ENCODE measurements around the gene SPG7.
"Not testable (repeated sequence)": the region's sequence is repeated elsewhere in the genome, so short reads cannot be mapped to it uniquely, and the experiment has no call there.

Gene SPG7

DNA sequence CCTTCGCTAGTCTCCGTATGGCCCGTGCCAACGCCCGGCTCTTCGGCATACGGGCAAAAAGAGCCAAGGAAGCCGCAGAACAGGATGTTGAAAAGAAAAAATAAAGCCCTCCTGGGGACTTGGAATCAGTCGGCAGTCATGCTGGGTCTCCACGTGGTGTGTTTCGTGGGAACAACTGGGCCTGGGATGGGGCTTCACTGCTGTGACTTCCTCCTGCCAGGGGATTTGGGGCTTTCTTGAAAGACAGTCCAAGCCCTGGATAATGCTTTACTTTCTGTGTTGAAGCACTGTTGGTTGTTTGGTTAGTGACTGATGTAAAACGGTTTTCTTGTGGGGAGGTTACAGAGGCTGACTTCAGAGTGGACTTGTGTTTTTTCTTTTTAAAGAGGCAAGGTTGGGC lies 54.7 kb downstream of the SPG7 start:
- no peak for DNase-seq (ENCODE audit: low spot score)

DNA sequence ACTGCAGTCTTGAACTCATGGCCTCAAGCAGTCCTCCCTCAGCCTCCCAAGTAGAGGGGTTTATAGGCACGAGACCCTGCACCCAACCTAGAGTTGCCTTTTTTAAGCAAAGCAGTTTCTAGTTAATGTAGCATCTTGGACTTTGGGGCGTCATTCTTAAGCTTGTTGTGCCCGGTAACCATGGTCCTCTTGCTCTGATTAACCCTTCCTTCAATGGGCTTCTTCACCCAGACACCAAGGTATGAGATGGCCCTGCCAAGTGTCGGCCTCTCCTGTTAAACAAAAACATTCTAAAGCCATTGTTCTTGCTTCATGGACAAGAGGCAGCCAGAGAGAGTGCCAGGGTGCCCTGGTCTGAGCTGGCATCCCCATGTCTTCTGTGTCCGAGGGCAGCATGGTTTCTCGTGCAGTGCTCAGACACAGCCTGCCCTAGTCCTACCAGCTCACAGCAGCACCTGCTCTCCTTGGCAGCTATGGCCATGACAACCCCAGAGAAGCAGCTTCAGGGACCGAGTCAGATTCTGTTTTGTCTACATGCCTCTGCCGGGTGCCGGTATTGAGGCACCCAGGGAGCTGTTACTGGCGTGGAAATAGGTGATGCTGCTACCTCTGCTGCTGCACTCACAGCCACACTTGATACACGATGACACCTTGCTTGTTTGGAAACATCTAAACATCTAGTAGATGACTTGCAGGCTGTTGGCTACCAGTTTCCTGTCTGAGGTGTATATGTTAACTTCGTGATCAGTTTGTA lies 55.6 kb downstream of the SPG7 start:
- no peak for DNase-seq (ENCODE audit: low spot score)

DNA sequence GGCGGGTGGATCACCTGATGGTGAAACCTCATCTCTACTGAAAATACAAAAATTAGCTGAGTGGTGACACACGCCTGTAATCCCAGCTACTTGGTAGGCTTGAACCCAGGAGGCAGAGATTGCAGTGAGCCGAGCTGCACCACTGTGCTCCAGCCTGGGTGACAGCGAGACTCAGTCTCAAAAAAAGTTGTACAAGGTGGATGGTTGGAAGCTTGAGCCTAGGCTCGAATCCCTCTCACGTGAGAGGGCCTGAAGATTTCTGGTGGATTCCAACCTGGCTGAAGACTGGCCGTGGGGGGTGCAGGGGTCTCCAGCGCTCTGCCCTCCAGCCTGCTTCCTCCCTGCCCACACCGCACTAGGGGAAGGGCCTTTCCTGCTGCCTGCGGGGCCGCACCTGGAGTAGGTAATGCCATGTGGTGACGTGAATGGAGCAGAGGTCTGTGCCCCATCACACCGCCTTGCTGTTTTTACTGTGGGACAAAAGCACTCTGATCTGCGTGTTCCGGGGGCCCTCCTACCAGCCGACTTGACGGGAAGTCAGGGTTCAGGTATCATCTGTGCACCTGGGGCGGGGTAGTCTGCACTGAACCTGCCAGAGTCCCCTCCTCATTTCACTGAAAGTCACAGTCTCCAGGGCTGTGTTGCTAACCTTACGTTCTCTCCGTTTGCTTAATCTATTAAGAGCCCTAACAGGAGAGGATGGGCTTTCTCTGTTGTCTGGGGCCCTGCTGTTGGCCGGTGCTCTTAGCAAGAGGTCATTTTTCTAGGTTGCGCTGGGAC lies 56.5 kb downstream of the SPG7 start:
- DNase-seq (ENCODE audit: low spot score) = peak; percentile 25

DNA sequence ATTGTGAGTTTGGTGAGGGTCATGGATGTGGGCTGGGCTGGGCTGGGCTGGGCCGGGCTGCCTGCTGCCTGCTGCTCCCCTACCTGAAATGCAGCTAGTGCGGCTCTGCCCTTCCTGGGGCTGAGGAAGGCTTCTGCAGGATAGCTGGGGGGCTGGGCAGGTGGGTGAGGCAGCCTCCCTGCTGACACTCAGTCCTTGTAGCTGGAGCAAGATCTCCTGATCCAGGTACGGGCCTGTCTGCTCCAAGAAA lies 57.0 kb downstream of the SPG7 start:
- DNase-seq (ENCODE audit: low spot score) = no peak

DNA sequence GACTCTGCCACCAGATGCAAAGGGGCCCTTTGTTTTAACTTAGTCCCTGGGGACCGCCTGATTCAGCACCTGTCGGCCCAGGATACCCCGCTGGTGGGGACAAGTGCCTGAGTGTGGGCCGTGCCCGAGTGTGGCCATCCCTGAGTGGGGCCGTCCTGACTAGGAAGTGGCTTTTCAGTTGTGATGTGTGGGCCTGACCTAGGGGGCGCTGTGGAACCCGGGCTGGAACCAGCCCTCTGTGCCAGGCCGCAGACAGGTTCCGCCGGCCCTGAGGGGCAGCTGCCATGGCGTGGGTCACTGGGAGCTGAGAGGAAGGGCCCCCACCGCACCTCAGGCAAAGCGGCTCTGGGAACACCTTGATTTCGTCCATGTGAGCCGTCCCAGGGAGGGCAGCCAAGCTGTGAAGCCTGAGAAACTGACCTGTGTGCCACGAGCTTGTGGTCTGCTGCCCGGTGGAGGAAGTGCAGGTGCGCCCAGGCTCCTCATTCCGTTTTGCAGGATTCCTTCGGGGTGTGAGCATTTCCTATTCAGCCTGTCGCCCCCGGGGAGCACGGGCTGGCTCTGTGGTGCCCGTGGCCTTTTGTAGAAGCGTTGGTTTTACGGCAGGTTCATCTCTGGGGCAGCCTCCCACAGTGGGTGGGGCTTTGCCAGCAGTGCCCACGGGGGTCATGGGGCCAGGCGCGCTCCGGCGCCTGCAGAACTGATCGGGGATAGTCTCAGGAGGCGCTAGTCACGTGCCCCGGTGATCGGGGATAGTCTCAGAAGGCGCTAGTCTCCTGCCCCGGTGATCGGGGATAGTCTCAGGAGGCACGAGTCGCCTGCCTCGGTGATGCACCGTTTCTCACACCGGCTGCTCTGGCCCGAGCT lies 57.5 kb downstream of the SPG7 start:
- peak; percentile 69 for DNase-seq (ENCODE audit: low spot score)

DNA sequence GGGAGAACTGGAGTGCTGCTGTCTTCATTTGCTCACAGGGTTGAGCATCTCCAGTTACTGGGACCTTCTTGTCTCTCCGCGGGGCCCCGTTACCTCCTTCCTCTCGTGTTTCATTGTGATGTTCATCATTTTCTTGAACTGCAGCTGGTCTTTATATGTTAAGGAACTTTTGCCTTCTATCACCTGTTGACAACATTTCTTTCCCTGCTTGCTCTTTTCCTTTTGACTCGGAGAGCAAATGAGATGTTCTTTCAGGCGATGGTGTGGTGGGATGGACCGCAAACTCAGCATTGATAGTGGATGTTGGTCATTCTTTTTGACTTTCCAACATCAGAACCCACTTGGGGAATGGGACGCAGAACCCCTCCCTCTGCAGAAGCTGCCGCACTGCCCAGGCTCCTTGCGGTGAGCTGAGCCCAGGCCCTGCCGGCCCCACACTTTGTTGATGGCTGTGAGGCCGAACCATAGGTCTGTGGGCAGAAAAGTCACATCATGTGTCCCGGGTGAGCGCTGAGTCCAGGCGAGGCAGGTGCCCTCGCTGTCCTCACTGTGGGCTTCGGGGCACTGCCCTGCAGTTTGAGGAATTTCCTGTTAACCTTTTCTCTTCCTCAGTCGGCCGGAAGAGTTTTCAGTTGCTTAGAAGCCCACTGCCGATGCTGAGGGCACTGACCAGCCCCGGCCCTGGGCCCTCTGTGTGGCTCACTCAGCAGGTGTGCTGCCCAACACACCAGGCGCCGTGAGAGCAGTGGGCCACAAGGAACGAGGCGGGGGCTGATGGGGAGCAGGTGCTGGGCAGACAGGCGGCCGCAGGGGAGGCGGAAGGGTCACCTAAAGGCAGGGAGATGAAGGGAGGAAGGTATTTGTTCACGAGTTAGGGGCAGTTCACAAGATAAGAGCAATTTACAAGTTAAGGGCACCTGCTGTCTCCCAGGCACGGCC lies 59.7 kb downstream of the SPG7 start:
- DNase-seq (ENCODE audit: low spot score) = peak; percentile 17

DNA sequence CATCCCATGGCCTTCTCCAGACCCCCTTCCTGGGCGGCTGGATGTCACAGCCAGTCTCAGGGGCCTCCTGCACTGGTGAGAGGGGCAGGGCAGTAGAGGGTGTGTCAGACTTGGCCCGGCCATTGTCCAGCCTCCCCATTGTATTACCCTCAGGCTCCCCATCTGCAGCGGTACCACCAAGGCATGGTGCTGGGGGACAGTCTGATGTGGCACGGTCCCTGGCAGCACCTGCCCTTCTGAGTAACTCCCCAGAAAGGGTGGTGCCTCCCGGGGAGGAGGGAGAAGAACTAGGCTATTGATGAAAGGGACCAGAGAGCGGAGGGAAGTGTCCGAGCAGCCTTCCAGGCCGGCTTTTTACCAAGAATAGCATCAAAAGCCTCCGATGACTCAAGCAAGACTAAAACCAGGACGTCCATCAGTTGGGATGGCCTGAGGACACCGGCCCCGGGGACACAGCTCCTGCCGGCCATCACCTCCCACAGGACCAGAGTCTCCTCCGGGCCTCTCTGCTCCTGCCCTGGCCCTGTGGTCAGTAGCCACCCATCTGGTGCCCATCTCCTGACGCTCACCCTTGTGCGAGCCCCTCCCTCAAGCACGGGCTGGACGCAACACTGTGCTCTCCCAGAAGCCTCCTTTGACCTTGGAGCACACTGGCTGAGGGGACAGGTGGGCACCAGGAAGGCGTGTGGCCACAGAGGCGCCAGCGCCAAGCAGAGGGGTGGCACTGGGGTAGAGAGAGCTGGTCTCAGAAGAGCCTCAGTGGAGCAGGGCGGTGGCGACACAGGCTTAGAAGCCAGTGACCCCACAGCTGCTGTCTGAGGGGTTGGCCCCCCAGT lies 61.5 kb downstream of the SPG7 start:
- no peak for DNase-seq (ENCODE audit: low spot score)

DNA sequence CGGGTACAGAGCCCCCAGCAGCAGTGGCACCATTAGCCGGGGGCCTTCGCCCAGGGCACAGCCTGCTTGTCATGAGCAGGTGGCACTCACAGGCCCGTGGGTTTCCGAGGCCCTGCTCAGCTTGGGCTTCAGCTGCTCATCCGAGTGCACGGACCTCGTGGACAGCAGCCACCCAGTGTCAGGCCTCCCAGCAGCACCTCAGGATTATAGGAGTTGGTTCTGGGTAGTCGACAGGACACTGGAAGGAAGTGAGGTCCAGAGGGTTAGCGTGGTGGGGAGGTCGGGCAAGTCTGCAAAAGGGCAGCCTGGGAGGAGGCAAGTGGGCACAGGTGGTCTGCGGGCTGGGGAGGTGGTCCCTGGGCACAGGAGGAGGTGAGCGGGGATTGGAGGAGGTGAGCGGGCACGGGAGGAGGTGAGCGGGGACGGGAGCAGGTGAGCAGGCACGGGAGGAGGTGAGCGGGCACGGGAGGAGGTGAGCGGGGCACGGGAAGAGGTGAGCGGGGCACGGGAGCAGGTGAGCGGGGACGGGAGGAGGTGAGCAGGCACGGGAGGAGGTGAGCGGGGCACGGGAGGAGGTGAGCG lies 62.2 kb downstream of the SPG7 start:
- no peak for DNase-seq (ENCODE audit: low spot score)

DNA sequence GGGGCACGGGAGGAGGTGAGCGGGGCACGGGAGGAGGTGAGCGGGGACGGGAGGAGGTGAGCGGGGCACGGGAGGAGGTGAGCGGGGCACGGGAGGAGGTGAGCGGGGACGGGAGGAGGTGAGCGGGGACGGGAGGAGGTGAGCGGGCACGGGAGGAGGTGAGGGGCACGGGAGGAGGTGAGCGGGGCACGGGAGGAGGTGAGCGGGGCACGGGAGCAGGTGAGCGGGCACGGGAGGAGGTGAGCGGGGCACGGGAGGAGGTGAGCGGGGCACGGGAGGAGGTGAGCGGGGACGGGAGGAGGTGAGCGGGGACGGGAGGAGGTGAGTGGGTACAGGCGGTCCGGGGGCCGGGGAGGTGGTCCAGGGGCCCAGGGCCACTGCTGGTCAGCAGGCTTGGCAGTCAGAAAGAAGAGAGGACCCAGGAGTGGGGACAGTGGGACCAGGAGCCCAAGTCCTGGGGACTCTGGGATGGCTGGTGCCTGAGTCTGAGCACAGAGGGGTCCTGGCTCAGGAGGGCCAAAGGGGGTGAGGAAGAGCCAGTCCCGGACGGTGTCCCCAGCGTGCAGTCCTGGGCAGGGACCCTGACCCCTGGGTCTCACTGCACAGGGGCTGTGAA lies 62.9 kb downstream of the SPG7 start:
- DNase-seq (ENCODE audit: low spot score) = not testable (repeated sequence)

DNA sequence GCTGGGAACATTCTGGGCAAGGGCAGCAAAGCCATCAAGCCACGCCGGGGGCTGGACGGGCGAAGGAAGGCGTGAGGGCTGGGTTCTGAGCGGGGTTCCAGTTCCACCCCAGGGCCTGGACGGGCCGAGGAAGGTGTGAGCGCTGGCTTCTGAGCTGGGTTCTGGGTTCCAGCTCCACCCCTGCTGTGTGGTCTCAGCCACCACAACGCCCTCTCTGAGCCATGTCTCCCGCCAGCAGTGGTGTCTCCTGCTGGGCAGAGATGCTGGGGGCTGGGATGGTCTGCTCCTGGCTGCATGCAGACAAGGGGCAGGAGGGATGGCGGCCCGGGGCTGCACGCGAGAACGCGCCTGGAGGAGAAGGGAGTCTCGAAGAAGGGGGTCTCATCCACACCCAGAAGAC lies 63.4 kb downstream of the SPG7 start:
- DNase-seq (ENCODE audit: low spot score) = no peak

DNA sequence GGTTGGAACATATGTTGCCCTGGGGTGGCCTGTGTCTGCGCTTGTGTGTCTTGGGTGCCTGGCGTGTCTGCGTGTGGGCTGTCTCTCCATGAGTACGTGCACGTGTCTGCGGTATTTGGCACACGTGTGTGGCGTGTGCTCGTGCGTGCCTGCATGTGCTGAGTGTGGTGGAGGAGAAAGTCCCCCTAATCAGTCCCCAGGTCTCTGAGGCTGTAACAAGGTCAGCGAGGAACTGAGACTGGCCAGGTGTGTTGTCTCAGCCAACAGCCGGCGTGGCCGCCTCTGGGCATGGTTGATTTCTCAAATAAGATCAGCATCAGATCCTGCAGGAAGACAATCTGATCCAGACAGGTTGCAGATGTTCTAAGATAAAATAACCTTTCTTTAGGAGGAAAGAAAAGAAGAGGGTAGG lies 63.9 kb downstream of the SPG7 start:
- peak; percentile 57 for DNase-seq (ENCODE audit: low spot score)

DNA sequence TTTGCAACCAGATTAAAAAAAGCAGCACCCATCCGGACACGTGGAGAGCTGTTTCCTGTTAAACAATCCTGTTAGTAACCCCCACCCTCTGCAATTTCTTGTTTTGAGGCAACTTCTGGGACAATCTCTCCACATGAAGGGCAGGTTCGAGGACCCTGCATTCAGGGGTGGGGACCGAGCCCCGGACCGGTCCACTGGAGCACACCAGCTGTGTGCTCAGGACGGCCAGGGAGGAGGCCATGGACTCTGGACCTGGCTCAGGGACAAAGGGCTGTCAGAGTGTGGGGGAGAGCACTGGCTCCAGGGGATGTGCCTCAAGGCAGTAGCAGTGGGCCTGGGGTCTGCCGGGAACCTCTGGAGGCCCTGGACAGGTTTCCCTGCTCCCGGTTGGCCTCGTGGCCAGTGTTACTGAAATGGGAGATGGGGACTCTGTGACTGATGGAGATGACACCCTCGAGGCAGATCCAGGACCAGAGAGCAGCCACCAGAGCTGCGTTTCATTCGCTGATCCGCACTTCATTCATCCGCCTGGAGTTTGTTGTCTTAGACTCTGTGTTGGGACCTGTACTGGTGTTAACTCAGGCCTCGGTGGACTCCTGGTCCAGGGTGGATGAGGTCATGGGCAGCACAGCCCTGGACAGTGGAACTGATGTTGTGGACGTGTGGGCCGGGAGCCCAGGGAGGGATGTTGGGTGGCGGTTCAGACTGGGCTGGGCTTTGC lies 64.4 kb downstream of the SPG7 start:
- DNase-seq (ENCODE audit: low spot score) = no peak

DNA sequence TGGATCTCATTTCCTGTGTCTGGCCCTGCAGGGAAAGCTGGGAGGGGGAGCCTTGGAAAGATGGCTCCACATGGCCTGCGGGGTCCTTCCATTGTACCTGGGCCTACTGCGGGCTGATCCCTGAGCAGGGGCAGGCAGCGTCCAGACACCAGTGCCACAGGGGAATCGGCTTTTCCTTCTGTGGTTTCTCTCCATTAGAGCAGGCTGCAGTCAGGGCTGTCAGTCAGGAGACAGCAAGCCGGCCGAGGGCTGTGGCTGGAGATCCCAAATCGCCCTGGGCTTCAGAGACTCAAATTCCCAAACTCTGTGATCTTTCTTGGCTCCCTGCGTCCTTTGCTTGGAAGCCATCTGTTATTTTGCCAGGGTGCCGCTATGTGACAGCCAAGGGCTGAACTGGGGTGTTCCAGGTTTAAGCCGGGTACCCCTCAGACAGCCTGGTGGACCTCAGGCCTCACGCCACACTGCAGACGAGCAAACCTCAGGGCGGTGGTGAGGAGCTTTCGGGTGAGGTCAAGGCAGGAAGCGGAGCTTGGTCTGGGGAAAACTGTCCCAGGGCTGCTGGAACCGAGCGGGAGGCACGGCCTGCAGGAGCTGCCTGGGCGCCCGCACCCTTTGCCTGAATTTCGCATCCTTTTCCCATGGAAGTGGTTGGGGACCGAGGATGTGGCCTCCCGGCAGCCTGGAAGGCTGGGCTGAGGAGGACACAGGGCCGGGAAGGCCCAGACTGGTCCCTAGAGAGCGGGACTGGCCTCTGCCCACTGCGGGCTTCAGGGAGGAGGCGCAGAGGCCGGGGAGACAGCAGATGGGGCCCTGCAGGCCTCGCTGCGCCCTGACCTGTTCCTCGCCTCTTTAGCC lies 65.8 kb downstream of the SPG7 start:
- no peak for DNase-seq (ENCODE audit: low spot score)

DNA sequence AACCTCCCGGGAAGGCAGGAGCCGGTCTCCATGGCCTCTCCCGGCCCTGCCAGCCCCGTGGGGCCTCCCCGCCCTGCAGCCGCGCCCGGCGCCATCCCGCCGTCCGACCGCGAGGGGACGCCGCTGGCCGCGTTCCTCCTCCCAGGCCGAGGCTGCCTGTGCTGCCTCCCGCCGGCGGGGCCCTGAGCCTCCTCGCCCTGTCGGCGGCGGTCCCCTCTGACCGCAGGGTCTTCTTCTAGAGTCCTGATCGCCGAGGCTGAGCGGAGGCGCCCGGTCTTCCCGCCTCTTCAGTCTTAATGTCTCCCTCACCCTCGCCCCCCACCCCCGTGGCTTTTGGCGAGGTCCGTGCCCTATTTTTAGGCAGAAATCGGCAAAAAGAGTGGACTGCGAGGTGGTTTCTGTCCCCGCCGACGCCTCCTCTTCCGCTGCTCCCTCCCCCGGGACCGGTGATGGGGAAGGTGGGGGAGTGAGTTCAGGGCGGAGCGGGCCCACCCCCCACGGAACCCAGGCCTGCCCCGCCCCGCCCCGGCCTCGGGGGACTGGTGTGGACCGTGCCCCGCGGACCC lies 66.6 kb downstream of the SPG7 start:
- DNase-seq (ENCODE audit: low spot score) = no peak

DNA sequence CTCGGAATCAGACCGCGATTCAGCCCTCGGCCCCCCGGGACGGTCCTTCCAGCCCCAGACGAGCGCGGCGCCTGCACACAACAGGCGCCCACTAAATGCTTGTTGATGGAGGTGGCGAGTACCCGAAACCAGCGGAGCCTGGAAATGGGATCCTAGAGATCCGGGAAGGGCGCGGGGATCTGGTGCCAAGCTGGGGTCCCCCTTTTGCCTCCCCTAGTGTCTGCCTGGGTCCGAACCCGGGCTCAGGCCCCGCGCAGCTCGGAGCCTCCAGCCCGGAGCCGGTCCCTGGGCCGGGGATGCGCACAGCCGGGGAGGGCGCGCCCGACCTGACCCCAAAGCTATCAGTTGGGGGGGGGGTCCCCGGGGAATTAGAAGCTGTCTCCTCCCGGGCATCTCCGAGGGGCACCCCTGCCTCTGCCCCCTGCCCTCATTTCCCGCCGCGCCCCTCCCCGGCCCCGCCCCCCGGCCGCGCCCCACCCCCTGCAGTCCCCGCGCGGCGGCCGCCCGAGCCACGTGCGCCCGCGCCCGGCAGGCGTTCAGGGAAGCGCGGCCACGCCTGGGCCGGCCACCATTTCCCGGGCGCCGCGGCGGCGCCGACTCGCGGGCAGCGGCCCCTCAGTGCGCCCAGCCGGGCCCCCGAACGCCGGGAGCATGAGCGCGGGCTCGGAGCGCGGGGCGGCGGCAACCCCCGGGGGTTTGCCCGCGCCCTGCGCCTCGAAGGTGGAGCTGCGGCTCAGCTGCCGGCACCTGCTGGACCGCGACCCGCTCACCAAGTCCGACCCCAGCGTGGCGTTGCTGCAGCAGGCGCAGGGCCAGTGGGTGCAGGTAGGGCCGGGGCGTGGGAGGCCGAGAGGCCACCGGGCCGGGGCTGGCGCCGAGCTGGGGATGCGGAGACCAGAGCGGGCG lies 67.3 kb downstream of the SPG7 start, which contains the start of gene CPNE7:
Gene CPNE7, plus strand, starts transcription at position 512 of the 906 bp plus-strand sequence. Its CDS starts 140 bp downstream, at position 652.
- no peak for DNase-seq (ENCODE audit: low spot score)

Data from SK-N-DZ (cell line).